ENCODE data around the gene CEPT1.

CEPT1 gene

DNA sequence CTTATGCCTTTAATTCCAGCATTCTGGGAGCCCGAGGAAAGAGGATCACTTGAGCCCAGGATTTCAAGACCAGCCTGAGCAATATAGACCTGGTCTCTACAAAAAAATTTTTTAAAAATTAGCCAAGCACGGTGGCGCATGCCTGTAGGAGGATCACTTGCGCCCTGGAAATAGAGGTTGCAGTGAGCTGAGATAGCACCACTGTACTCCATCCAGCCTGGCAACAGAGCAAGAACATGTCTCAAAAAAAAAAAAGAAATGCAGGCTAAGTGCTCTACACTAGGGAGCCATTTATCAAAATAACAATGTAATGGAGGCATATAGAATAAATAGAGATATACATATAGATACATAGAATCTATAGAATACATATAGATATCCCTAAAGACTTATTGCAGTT, 23.3 kb downstream of the CEPT1 start:
- H3K36me3 Mint-ChIP-seq, result peaks cover 12% of the 10 kb centered on the region
- no peak overlapping the region for H3K4me3 Mint-ChIP-seq
- H3K27ac Mint-ChIP-seq, result no peak overlapping the region
- no peaks in the 10 kb centered on the region for H3K9me3 Mint-ChIP-seq (ENCODE audit: low read depth)
- H3K27me3 Mint-ChIP-seq, result no peaks in the 10 kb centered on the region
- H3K4me1 Mint-ChIP-seq (ENCODE audit: low read depth), result peaks cover 14% of the 10 kb centered on the region

DNA sequence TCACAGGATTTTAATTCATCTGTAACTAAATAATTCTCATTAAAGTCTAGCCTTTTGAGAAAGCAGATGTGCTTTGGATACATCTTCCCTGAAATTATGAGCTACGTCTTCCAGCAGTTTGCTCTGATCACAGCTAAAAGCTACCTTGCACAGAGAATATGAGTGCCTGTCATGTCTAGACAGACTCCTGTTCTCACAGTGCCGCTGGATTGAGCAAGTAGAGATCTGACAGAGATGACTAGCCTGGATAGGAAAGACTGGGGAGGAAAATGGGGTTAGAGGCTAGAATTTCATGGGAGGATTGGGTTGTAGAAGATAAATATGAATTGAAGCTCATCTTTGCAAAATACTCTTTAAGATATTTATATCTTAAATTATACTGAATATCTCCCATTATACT, 24.1 kb downstream of the CEPT1 start:
- Mint-ChIP-seq H3K27me3 (no peaks in the 10 kb centered on the region), H3K4me3 (no peak overlapping the region), H3K9me3 (ENCODE audit: low read depth) (no peaks in the 10 kb centered on the region), H3K4me1 (ENCODE audit: low read depth) (peaks cover 13% of the 10 kb centered on the region), H3K27ac (no peak overlapping the region), H3K36me3 (peaks cover 11% of the 10 kb centered on the region)

DNA sequence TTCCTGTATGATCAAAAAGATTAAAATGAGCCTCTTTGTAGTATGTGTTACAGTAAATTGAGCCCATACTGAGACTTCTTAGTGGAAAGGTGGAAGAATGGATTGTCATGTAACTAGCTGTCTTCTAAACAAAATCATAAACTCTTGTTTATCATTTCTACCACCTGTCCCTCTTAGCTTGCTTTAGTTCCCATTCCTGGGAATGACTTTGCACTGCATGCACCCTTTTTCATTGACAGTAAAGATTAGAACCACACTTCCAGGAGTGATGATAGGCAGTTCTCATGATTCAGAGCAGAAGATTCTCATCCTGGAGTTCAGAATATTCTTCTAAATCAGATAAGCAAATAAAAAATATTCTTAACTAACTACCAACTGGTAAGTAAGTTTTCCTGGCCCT, 32.4 kb downstream of the CEPT1 start:
- H3K4me1 Mint-ChIP-seq (ENCODE audit: low read depth), result peaks cover 30% of the 10 kb centered on the region
- peak overlapping the region; percentile 48 for H3K27ac Mint-ChIP-seq
- no peaks in the 10 kb centered on the region for H3K27me3 Mint-ChIP-seq
- H3K36me3 Mint-ChIP-seq, result peaks cover 17% of the 10 kb centered on the region
- H3K4me3 Mint-ChIP-seq, result no peak overlapping the region
- no peaks in the 10 kb centered on the region for H3K9me3 Mint-ChIP-seq (ENCODE audit: low read depth)

DNA sequence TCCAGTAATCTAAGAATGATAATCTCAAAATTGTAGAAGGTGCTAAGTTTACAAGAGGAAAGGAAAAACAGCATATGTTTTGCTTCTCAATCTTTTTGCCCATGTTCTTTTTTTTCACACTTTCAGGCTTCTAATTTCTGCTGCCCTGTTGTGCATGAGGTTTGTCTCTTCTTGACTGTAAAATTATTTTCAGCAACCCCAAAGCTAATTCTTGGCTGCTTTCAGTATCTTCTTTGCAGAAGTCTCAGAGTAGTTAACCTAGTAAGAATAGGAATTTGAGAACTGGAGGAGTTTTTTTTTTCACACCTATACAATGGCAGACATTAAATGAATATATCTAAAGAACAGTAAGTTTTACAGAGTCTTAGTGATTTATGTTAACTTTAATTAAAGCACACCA, 34.0 kb downstream of the CEPT1 start:
- Mint-ChIP-seq H3K4me1 (ENCODE audit: low read depth) (peaks cover 37% of the 10 kb centered on the region), H3K4me3 (no peak overlapping the region), H3K27me3 (no peaks in the 10 kb centered on the region), H3K27ac (peak overlapping the region; percentile 76), H3K9me3 (ENCODE audit: low read depth) (no peaks in the 10 kb centered on the region), H3K36me3 (peaks cover 14% of the 10 kb centered on the region)

DNA sequence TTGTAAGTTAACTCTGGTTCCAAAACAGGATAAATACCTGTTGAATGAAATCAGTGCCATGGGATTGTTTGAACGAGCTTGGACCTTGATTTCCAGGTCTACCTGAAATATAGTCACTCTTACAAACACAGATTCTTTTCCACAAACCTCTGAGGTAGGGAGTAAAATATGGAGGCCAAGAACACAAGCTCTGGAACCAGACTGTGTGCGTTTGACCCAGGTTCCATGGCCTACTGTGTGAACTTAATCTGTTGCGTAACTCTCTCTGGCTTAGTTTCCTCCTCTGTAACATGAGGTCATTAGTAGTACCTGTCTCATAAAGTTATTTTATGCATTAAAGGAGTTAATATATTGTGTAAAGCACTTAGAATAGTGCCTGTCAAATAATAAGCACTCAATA, 35.3 kb downstream of the CEPT1 start:
- H3K36me3 Mint-ChIP-seq, result peaks cover 24% of the 10 kb centered on the region
- peaks cover 49% of the 10 kb centered on the region for H3K4me1 Mint-ChIP-seq (ENCODE audit: low read depth)
- H3K27me3 Mint-ChIP-seq, result no peaks in the 10 kb centered on the region
- H3K4me3 Mint-ChIP-seq, result no peak overlapping the region
- no peaks in the 10 kb centered on the region for H3K9me3 Mint-ChIP-seq (ENCODE audit: low read depth)
- H3K27ac Mint-ChIP-seq, result no peak overlapping the region

DNA sequence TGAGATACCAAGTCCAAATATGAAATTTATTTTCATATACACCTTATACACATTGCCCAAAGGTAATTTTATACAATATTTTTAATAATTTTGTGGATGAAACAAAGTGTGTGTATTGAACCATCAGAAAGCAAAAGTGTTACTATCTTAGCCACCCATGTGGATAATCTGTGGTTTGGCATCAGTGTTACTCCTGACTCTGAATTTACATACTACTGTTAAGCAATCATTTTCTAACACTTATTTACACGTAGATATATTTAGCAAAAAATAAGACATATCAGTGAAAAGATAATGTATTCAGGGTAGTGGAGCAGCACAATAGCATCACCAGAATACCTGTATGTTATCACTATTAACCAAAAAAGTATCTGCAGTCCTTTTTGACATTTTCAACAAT, 36.7 kb downstream of the CEPT1 start:
- H3K27ac Mint-ChIP-seq, result no peak overlapping the region
- peaks cover 58% of the 10 kb centered on the region for H3K4me1 Mint-ChIP-seq (ENCODE audit: low read depth)
- peaks cover 24% of the 10 kb centered on the region for H3K36me3 Mint-ChIP-seq

DNA sequence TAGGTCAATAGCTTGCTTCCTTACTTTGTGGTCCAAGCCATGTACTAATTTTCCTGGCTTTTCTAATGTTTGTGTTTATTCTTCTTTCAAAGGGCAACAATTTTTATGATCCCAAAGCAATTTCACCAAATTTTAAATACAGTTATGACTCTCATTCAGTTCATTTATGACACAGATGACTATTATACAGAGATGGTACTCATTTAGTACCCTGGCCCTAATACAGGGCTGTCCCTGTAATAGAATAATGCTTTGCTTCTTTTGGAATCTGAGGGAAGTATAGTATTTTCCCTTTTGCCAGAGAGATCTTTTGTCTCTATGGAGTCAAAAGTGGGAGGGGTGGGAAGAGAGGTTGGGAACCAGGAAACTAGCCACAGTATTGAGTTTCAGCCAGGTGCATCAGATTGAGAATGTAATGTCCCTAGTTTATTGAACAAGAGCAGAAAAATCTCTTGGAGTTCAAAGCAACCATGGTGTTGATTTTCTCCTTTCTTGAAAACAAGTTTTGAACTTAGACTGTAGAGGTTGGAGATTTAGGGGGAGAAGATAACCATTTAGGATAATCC, 40.0 kb downstream of the CEPT1 start:
- H3K4me3 Mint-ChIP-seq, result no peak overlapping the region
- peak overlapping the region; percentile 67 for H3K27ac Mint-ChIP-seq
- peaks cover 64% of the 10 kb centered on the region for H3K4me1 Mint-ChIP-seq (ENCODE audit: low read depth)
- no peaks in the 10 kb centered on the region for H3K9me3 Mint-ChIP-seq (ENCODE audit: low read depth)
- H3K36me3 Mint-ChIP-seq, result peaks cover 17% of the 10 kb centered on the region
- no peaks in the 10 kb centered on the region for H3K27me3 Mint-ChIP-seq

More for the DNA sequence above, 36.7 kb downstream of the CEPT1 start:
- Mint-ChIP-seq H3K27me3 (no peaks in the 10 kb centered on the region), H3K9me3 (ENCODE audit: low read depth) (no peaks in the 10 kb centered on the region), H3K4me3 (no peak overlapping the region)

DNA sequence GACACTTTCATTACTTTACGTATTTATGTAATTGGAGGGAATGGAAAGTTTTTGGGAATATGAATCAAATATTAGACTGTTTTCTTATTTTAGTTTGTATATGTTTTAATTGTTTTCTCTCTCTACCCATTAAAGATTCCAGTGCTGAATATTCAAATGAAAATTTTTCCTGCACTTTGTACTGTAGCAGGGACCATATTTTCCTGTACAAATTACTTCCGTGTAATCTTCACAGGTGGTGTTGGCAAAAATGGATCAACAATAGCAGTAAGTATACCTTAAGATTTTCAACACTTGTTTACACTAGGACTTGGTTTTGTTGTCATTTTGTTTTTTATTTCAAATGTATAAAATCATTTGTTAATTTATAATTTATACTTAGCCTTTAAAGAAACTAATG, 42.0 kb downstream of the CEPT1 start:
- peaks cover 77% of the 10 kb centered on the region for H3K4me1 Mint-ChIP-seq (ENCODE audit: low read depth)
- H3K4me3 Mint-ChIP-seq, result no peak overlapping the region
- H3K36me3 Mint-ChIP-seq, result peaks cover 27% of the 10 kb centered on the region
- no peaks in the 10 kb centered on the region for H3K27me3 Mint-ChIP-seq
- H3K9me3 Mint-ChIP-seq (ENCODE audit: low read depth), result no peaks in the 10 kb centered on the region
- peak overlapping the region; percentile 51 for H3K27ac Mint-ChIP-seq

DNA sequence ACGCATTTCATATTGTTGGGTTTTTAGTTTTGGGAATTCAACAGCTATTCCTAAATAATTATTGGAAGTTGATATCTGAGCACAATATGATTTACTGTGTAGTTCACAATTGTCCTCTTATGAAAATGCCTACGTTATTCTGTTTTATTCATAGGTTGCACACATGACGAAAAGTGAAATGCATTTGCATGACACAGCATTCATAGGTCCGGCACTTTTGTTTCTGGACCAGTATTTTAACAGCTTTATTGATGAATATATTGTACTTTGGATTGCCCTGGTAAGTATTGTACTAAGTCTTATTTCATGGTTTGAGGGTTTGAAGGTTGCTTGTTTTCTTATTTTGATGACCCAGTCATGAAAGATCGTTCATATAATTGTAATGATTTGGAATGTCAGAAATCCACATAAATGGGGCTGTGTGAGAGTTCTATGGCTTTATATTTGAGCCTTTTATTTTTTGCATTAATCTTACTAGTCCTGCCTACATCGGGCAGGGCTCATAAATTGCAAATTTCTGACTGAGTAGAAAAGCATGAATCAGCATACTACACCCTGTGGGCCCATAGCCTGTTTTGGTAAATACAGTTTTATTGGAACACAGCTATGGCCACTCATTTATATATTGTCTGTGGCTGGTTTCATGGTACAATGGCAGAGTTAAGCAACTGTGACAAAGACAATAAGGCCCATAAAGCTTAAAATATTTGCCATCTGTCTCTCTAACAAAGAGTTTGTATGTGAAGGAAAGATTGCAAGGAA, 43.5 kb downstream of the CEPT1 start:
- Mint-ChIP-seq H3K4me3 (no peak overlapping the region), H3K27me3 (no peaks in the 10 kb centered on the region), H3K4me1 (ENCODE audit: low read depth) (peaks cover 85% of the 10 kb centered on the region), H3K36me3 (peaks cover 33% of the 10 kb centered on the region), H3K9me3 (ENCODE audit: low read depth) (no peaks in the 10 kb centered on the region), H3K27ac (peak overlapping the region; percentile 90)

DNA sequence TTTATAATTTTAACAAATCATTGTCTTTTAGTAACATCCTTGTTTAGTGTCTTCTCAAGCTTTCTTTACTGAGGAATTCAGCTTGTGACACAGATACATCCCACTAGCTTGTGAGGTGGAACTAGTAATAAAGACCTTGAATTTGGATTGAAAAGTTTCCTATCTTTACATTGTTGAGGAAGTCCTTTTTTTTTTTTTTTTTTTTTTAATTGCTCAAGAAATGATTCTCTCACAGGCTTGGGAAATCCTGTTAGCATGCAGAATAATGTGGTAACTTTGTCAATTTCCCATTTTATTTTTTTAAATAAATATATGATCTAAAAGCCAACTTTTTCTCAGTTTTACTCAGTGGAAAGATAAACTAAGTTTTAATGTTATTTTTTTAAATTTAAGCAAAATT, 44.6 kb downstream of the CEPT1 start:
- H3K27me3 Mint-ChIP-seq, result no peaks in the 10 kb centered on the region
- peak overlapping the region; percentile 90 for H3K27ac Mint-ChIP-seq
- peaks cover 88% of the 10 kb centered on the region for H3K4me1 Mint-ChIP-seq (ENCODE audit: low read depth)
- peaks cover 34% of the 10 kb centered on the region for H3K36me3 Mint-ChIP-seq
- H3K9me3 Mint-ChIP-seq (ENCODE audit: low read depth), result no peaks in the 10 kb centered on the region
- no peak overlapping the region for H3K4me3 Mint-ChIP-seq

DNA sequence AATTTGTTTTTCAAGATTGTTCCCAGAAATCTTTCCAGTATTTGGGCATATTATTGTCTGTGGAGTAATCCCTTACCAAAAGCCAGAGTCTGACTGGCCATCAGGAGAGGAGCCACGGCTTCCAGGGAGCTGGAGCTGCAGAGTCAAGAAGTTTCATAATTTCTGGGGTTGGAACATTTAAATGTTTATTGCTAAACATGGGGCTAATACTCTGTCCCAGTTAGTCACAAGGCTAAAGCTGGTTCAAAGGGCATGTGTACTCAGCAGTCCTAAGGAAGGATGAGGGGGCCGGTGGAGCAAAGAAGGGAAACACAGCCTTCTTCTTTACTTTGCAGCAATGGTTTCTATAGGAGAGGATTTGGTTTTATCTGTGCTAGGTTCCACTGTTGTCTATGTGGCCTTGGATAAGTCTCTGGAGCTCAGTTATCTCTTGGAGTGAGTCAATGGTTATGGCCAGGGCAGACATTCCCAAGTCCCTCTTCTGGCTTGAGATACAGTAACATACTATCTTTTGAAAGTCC, 51.0 kb downstream of the CEPT1 start:
- no peaks in the 10 kb centered on the region for H3K27me3 Mint-ChIP-seq
- H3K4me3 Mint-ChIP-seq, result peak overlapping the region; percentile 21
- peaks cover 48% of the 10 kb centered on the region for H3K36me3 Mint-ChIP-seq
- H3K27ac Mint-ChIP-seq, result peak overlapping the region; percentile 100
- peaks cover 98% of the 10 kb centered on the region for H3K4me1 Mint-ChIP-seq (ENCODE audit: low read depth)
- no peaks in the 10 kb centered on the region for H3K9me3 Mint-ChIP-seq (ENCODE audit: low read depth)

DNA sequence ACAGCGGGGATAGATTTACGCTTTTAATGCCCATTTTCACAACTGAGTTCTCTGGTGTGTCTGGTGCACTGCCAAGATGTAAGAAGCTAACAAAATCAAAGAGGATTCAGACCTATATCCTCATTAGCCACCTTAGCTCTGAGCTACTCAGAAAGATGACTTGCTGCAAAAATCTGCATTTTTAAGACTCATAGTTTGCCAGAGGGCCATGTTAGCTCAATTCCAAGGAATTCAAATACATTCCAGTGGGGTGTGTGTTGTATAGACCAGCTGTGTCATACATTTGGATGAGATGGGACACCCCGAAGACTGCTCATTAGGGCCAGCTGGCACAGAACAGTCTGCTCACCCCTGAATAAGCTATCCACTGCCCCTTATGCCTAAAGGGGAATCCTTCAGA, 51.5 kb downstream of the CEPT1 start:
- H3K27ac Mint-ChIP-seq, result peak overlapping the region; percentile 100
- peaks cover 50% of the 10 kb centered on the region for H3K36me3 Mint-ChIP-seq
- H3K27me3 Mint-ChIP-seq, result no peaks in the 10 kb centered on the region
- H3K4me3 Mint-ChIP-seq, result peak overlapping the region; percentile 43
- H3K9me3 Mint-ChIP-seq (ENCODE audit: low read depth), result no peaks in the 10 kb centered on the region
- H3K4me1 Mint-ChIP-seq (ENCODE audit: low read depth), result peaks cover 98% of the 10 kb centered on the region

DNA sequence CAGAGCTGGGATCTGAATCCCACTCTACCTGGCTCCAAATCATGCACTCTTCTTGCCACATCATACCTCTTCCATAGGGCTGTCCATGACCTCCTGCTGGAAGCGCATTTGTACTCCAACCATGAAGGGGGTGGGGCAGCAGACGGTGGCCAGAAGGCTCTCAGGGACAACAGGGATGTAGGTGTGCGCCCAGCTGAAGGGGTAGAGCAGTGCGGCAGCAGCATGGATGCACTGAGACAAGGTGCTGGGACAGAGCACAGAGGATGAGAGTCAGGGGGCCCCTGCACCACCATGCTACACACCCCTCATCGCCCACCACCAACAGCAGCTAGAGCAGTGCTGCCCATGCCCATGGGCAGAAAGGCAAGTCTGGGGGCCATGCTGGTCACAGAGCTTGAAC, 52.1 kb downstream of the CEPT1 start:
- peaks cover 97% of the 10 kb centered on the region for H3K4me1 Mint-ChIP-seq (ENCODE audit: low read depth)
- peak overlapping the region; percentile 43 for H3K4me3 Mint-ChIP-seq
- H3K27me3 Mint-ChIP-seq, result no peaks in the 10 kb centered on the region
- H3K9me3 Mint-ChIP-seq (ENCODE audit: low read depth), result no peaks in the 10 kb centered on the region
- peak overlapping the region; percentile 100 for H3K27ac Mint-ChIP-seq
- peaks cover 53% of the 10 kb centered on the region for H3K36me3 Mint-ChIP-seq

DNA sequence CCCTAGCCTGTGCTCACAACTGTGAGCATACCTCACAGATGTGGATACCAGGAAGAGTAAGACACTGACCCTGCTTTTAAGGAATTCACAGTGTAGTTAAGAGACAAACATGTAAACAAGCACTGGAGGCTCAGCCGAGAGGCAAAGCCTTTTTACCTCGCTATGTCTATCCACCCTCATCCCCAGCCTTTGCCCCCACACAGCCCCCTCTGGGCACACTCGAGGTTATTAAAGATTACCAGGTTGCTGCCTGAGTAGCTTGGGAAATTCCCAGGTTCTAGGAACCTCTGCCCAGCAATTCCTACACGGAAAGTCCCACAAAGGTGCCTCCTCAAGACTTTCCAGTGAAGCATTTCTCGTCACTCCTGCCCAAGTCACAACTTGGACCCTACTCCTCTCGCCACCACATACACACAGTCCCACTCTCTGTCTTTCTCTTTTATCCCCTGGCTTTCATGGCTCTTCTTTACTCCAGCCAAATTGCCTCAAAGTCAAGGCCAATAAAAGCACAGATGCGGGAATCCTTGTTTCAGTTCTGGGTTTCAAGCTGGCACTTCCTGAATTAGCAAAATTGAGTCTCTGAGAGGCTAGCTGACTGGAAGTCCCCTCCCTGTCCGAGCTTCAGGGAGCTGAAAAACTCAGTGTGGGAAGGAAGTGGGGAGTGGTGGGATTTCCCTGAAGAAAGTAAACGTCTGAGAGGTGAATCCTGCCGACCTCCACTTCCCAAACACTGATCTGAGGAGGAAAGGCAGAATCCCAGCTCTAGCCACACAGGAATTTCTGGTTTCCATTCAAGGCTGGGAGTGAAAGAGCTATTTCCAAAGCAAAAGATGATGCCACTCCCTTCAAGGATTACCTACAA, 52.9 kb downstream of the CEPT1 start:
- no peaks in the 10 kb centered on the region for H3K27me3 Mint-ChIP-seq
- H3K4me3 Mint-ChIP-seq, result peak overlapping the region; percentile 100
- H3K27ac Mint-ChIP-seq, result peak overlapping the region; percentile 100
- H3K4me1 Mint-ChIP-seq (ENCODE audit: low read depth), result peaks cover 98% of the 10 kb centered on the region
- H3K36me3 Mint-ChIP-seq, result peaks cover 59% of the 10 kb centered on the region
- no peaks in the 10 kb centered on the region for H3K9me3 Mint-ChIP-seq (ENCODE audit: low read depth)

All from activated naive CD8-positive, alpha-beta T cell (primary cell).